GM12878 (cell line): Measurements from ENCODE around the gene AMBRA1. TPM values are rescaled to one million over a fixed set of nuclear protein-coding genes. Genes with fewer than 3 reads are reported as not detected.
A peak's percentile ranks its signal among the peaks of the same experiment; 100 is the strongest.

Experiments
- ATAC-seq: fragments of 200-7000 bp; cut with Tn5 transposase; 3 replicates; pipeline ENCODE4 v1.9.1; 2020; ENCODE audit warnings: mild to moderate bottlenecking, moderate library complexity
- BruUV-seq: library from RNA; stranded (reverse); fragments of 400-500 nt; replicated peaks from 2 replicates; lab custom pipeline; 2021; lab: Mats Ljungman, UMichigan
- CTCF ChIA-PET: fragments of 300-600 bp; sonication (Branson Sonifier 250); formaldehyde crosslinking; extraction: SDS; loops from one replicate; lab custom pipeline; 2021; ENCODE audit warnings: inconsistent platforms; lab: Yijun Ruan, JAX
- POLR2A ChIA-PET: fragments of 350-600 bp; formaldehyde crosslinking; extraction: SDS; loops from one replicate; lab custom pipeline; 2021; ENCODE audit warnings: inconsistent platforms; lab: Charles Lee
- RAD21 ChIA-PET: fragments of 300-600 bp; sonication (Branson Sonifier 250); formaldehyde crosslinking; loops from one replicate; lab custom pipeline; 2023; ENCODE audit warnings: antibody characterized with exemption; ENCODE audit not compliant: unreplicated experiment; lab: Charles Lee
- SMC1A ChIA-PET: fragments of 300-600 bp; sonication (Branson Sonifier 250); formaldehyde crosslinking; loops from one replicate; lab custom pipeline; 2023; ENCODE audit not compliant: unreplicated experiment, uncharacterized antibody; lab: Charles Lee
- DNase-seq: peaks from one replicate; pipeline ENCODE4 v3.0.0-alpha.2; 2011; ENCODE audit warnings: low read depth, low spot score
- FAIRE-seq: peaks from 3 replicates; lab custom pipeline; 2011; peaks lifted over from hg19 to GRCh38; lab: Jason Lieb, UNC
- H2AFZ ChIP-seq: 2 replicates; pipeline ENCODE4 v1.6.0; 2011; ENCODE audit warnings: low read depth, low read length, control low read depth; ENCODE audit not compliant: control insufficient read depth
- H3K27ac ChIP-seq: 2 replicates; pipeline ENCODE4 v1.5.1; 2011; ENCODE audit warnings: control low read depth; ENCODE audit not compliant: control insufficient read depth, insufficient read depth
- H3K27me3 ChIP-seq, 2 experiments: replicated peaks in 1 of 2; 2 replicates each; pipeline versions ENCODE4 v1.6.0 to v1.6.1; 2011; ENCODE audit warnings: low read length in 1 of 2; ENCODE audit not compliant: control insufficient read depth in 2 of 2, insufficient read depth in 2 of 2
- H3K36me3 ChIP-seq, 2 experiments: 2 replicates each; pipeline ENCODE4 v1.5.1; 2011; ENCODE audit warnings: low read length in 1 of 2; ENCODE audit not compliant: control insufficient read depth in 2 of 2, insufficient read depth in 2 of 2
- H3K4me1 ChIP-seq: 2 replicates; pipeline ENCODE4 v1.6.1; 2011; ENCODE audit warnings: mild to moderate bottlenecking, low read length, moderate library complexity, mixed read lengths; ENCODE audit not compliant: control insufficient read depth, insufficient read depth
- H3K4me2 ChIP-seq: 2 replicates; pipeline ENCODE4 v1.6.0; 2011; ENCODE audit warnings: control low read depth; ENCODE audit not compliant: control insufficient read depth, insufficient read depth
- H3K4me3 ChIP-seq: fragments of 200-600 bp; sonication (generic); 2 replicates; pipeline ENCODE4 v1.5.1; 2016
- H3K79me2 ChIP-seq: 2 replicates; pipeline ENCODE4 v1.6.0; 2011; ENCODE audit warnings: low read length; ENCODE audit not compliant: control insufficient read depth, insufficient read depth
- H3K9ac ChIP-seq: 2 replicates; pipeline ENCODE4 v1.8.0; 2011; ENCODE audit warnings: low read length, control low read depth, mixed read lengths; ENCODE audit not compliant: control insufficient read depth, insufficient read depth
- H3K9me3 ChIP-seq: replicated peaks from 3 replicates; pipeline ENCODE4 v1.5.1; 2011; ENCODE audit warnings: mild to moderate bottlenecking, low read length; ENCODE audit not compliant: control insufficient read depth, insufficient read depth
- H4K20me1 ChIP-seq: 2 replicates; pipeline ENCODE4 v1.6.0; 2011; ENCODE audit not compliant: control insufficient read depth, insufficient read depth
- CEBPZ ChIP-seq: fragments of 150-350 bp; IDR thresholded peaks from 2 replicates; pipeline ENCODE4 v1.6.1; 2016; ENCODE audit warnings: low read depth, low read length
- CUX1 ChIP-seq: IDR thresholded peaks from 2 replicates; pipeline ENCODE4 v1.6.1; 2012; ENCODE audit warnings: improper control_type of control experiment, low read depth, low read length; ENCODE audit not compliant: insufficient replicate concordance
- ZNF622 ChIP-seq: fragments of 450-650 bp; IDR thresholded peaks from 2 replicates; pipeline ENCODE4 v1.6.1; 2017; ENCODE audit warnings: mild to moderate bottlenecking, inconsistent platforms
- WGBS: methylation state at CpG from one replicate; pipeline ENCODE4 v1.1.6; 2016; ENCODE audit warnings: low lambda C conversion rate; ENCODE audit not compliant: insufficient replicate concordance, insufficient coverage; ENCODE audit errors: missing lambda C conversion rate; 5-methylcytosine and 5-hydroxymethylcytosine counted together
- in situ Hi-C: fragments of 300-500 bp; cut with MboI; formaldehyde crosslinking; loops from 9 replicates; pipeline ENCODE4 v1.14.3; 2018; ENCODE audit warnings: mixed read lengths
- intact Hi-C: fragments of 100-400 bp; cut with micrococcal nuclease; formaldehyde crosslinking; loops from one replicate; pipeline ENCODE4 v1.14.2; 2022; ENCODE audit not compliant: unreplicated experiment
- polyA plus RNA-seq, 11 experiments: library from polyadenylated mRNA; depleted of rRNA in 4 of 11; unstranded in 6 of 11; stranded (reverse) in 5 of 11; fragments of >200 nt; fragmentation: Nextera tagmentation in 4 of 11; fragmentation: Illumina TruSeq in 1 of 11; extraction: Ambion mirVana in 4 of 11; extraction: Trizol in 1 of 11; gene quantifications; 1 replicate in 1 of 11; 2 replicates in 10 of 11; pipeline versions ENCODE4 v1.2.1 to v1.2.3, GENCODE V29; 2011 to 2016; ENCODE audit warnings: inconsistent platforms in 2 of 11, missing spikeins in 2 of 11, low read depth in 1 of 11
- total RNA-seq, 4 experiments: library from RNA; depleted of rRNA in 3 of 4; stranded (reverse); fragments of >200 nt in 3 of 4; fragmentation: Illumina TruSeq in 1 of 4; extraction: Trizol in 1 of 4; gene quantifications; 2 replicates each; pipeline versions ENCODE4 v1.2.1 to v1.2.3, GENCODE V29; 2013 to 2021

Gene AMBRA1
- total and polyA plus RNA-seq, 10 of the 15 experiments (the other 5 are each of a cell fraction or from before 2014, with no cell fraction given), result 0.57 to 34.3 (median 13.7) TPM

GRCh38 chr11:46615756-46616155 is 21.9 kb upstream of the AMBRA1 start:
- FAIRE-seq, result no peak

More at GRCh38 chr11:46615756-46616155, 21.9 kb upstream of the AMBRA1 start:
- TF ChIP-seq CEBPZ (no peak), ZNF622 (no peak), CUX1 (no peak)
- ChIA-PET POLR2A (interaction anchor here (0.5 kb wide), 1 partner anchor 90 kb away, joined by 5 read pairs; no protein-coding TSS in a partner anchor), CTCF (interaction anchor here (0.9 to 4.5 kb wide), 3 partner anchors 14 to 227 kb away, joined by 3 to 31 read pairs (median 3); no protein-coding TSS in a partner anchor), SMC1A (interaction anchor here (1.1 to 5.9 kb wide), 3 partner anchors 8 to 61 kb away, joined by 5 to 34 read pairs (median 6); no protein-coding TSS in a partner anchor), RAD21 (interaction anchor here (0.7 kb wide), 1 partner anchor 59 kb away, joined by 3 read pairs; no protein-coding TSS in a partner anchor)
- in situ Hi-C loops (no loop called here), intact Hi-C loops (loop anchor here (2.0 kb wide), 2 partner anchors 61 to 227 kb away; no protein-coding TSS in a partner anchor)
- no peak overlapping the region for H3K27ac ChIP-seq
- H3K79me2 ChIP-seq, result peaks cover 23% of the 10 kb centered on the region
- H3K9me3 ChIP-seq, result no peaks in the 10 kb centered on the region
- H2AFZ ChIP-seq, result no peak overlapping the region
- BruUV-seq, result no TSS peak
- H3K4me2 ChIP-seq, result peak overlapping the region; percentile 77
- ATAC-seq (no peak), DNase-seq (no peak)
- H3K27me3 ChIP-seq, result no peaks in the 10 kb centered on the region
- H3K4me3 ChIP-seq, result peak overlapping the region; percentile 82
- no peaks in the 10 kb centered on the region for H3K36me3 ChIP-seq
- WGBS, result 95% methylated on average over 7 of the region's 7 CpGs
- H4K20me1 ChIP-seq, result no peaks in the 10 kb centered on the region
- no peak overlapping the region for H3K9ac ChIP-seq
- H3K4me1 ChIP-seq, result peaks cover 7% of the 10 kb centered on the region; the same call in 1 of the 2 replicates
